ENCODE measurements around the gene CUZD1. TPM values are rescaled to one million over a fixed set of nuclear protein-coding genes. Genes with fewer than 3 reads are reported as not detected.
"Not testable (repeated sequence)": the region's sequence is repeated elsewhere in the genome, so short reads cannot be mapped to it uniquely, and the experiment has no call there.

CUZD1 gene
- total RNA-seq, 2 experiments from 2014 or later, result 2.8 to 3.1 TPM

DNA sequence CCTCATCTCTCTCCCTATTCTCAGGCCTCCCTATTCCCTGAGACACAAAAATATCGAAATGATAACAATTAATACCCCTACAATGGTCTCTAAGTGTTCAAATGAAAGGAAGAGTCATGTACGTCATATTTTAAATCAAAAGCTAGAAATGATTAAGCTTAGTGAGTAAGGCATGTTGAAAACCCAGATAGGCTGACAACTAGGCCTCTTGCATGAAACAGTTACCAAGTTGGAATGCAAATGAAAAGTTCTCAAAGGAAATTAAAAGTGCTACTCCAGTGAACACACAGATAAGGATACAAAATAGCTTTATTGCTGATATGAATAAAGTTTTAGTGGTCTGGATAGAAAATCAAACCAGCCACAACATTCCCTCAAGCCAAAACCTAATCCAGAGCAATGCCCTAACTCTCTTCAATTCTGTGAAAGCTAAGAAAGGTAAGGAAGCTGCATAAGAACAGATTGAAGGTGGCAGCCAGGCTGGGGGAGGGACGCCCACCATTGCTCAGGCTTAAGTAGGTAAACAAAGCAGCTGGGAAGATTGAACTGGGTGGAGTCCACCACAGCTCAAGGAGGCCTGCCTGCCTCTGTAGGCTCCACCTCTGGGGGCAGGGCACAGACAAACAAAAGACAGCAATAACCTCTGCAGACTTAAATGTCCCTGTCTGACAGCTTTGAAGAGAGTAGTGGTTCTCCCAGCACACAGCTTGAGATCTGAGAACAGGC lies 21.3 kb upstream of the CUZD1 start:
- H3K4me3 Mint-ChIP-seq; ATAC-seq; H3K27me3 Mint-ChIP-seq (ENCODE audit: low read depth); CTCF ChIA-PET; H3K27ac Mint-ChIP-seq; H3K4me1 Mint-ChIP-seq (ENCODE audit: low read depth); DNase-seq; POLR2A ChIA-PET; H3K9me3 Mint-ChIP-seq (ENCODE audit: insufficient read depth): not testable (repeated sequence)
- peaks cover 35% of the 10 kb centered on the region for H3K36me3 Mint-ChIP-seq (ENCODE audit: low read depth)

DNA sequence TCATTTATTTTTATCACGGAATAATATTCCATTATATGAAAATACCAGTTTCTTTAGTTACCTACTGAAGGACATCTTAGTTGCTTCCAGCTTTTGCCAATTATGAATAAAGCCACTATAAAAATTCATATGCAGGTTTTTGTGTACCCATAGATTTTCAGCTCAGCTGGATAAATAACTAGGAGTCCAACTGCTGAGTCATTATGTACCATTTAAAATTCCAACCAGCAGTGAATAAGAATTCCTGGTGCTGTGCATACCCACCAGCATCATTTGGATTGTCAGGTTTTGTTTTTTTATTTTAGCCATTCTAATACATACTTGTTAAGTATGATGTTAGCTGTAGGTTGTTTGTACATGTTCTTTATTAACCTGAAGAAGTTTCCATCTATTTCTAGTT lies 19.2 kb upstream of the CUZD1 start:
- peaks cover 25% of the 10 kb centered on the region for H3K36me3 Mint-ChIP-seq (ENCODE audit: low read depth)
- no peaks in the 10 kb centered on the region for H3K27me3 Mint-ChIP-seq (ENCODE audit: low read depth)
- ChIA-PET POLR2A (interaction anchor here (0.6 kb wide), 1 partner anchor 717 kb away, joined by 3 read pairs; no protein-coding TSS in a partner anchor), CTCF (no interaction called here)
- H3K27ac Mint-ChIP-seq, result no peak overlapping the region
- DNase-seq (no peak), ATAC-seq (no peak)
- no peaks in the 10 kb centered on the region for H3K9me3 Mint-ChIP-seq (ENCODE audit: insufficient read depth)
- peaks cover under 1% of the 10 kb centered on the region for H3K4me1 Mint-ChIP-seq (ENCODE audit: low read depth)
- no peak overlapping the region for H3K4me3 Mint-ChIP-seq

DNA sequence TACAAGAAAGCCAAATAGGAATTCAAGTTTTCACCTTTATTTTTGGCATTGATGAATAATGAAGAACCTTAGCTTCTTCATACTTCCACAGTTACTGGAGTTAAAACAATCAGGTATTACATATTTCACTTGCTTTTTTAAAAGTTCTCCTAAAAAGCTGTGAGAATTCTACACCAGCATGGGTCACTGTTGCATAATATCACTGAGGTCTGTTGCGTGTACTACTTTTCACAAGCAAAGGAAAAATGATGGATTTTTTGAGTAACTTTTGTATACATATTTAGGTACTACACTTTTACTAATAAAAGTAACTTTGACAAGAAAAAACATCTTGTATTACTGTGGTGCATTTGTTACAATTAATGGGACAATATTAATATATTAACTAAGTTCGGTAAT lies 18.5 kb upstream of the CUZD1 start:
- no peak for ATAC-seq
- no peak overlapping the region for H3K27ac Mint-ChIP-seq
- CTCF ChIA-PET, result no interaction called here
- H3K9me3 Mint-ChIP-seq (ENCODE audit: insufficient read depth), result no peaks in the 10 kb centered on the region
- no peaks in the 10 kb centered on the region for H3K27me3 Mint-ChIP-seq (ENCODE audit: low read depth)
- no peak overlapping the region for H3K4me3 Mint-ChIP-seq
- POLR2A ChIA-PET, result interaction anchor here (0.6 kb wide), 1 partner anchor 53 kb away, joined by 3 read pairs; no protein-coding TSS in a partner anchor
- peaks cover 21% of the 10 kb centered on the region for H3K36me3 Mint-ChIP-seq (ENCODE audit: low read depth)
- DNase-seq, result no peak
- H3K4me1 Mint-ChIP-seq (ENCODE audit: low read depth), result no peaks in the 10 kb centered on the region

GRCh38 chr10:122863216-122864193 lies 17.8 kb upstream of the CUZD1 start:
- ATAC-seq (no peak), DNase-seq (no peak)
- Mint-ChIP-seq H3K27ac (no peak overlapping the region), H3K36me3 (ENCODE audit: low read depth) (peaks cover 24% of the 10 kb centered on the region), H3K9me3 (ENCODE audit: insufficient read depth) (no peaks in the 10 kb centered on the region), H3K4me1 (ENCODE audit: low read depth) (no peaks in the 10 kb centered on the region), H3K4me3 (no peak overlapping the region), H3K27me3 (ENCODE audit: low read depth) (no peaks in the 10 kb centered on the region)
- CTCF ChIA-PET, result no interaction called here
- POLR2A ChIA-PET, result interaction anchor here (0.6 kb wide), 1 partner anchor 54 kb away, joined by 3 read pairs; no protein-coding TSS in a partner anchor

- DNase-seq, result no peak
- POLR2A ChIA-PET, result no interaction called here
- CTCF ChIA-PET, result no interaction called here
- Mint-ChIP-seq H3K9me3 (ENCODE audit: insufficient read depth) (no peaks in the 10 kb centered on the region), H3K36me3 (ENCODE audit: low read depth) (peaks cover 15% of the 10 kb centered on the region), H3K4me3 (no peak overlapping the region), H3K27me3 (ENCODE audit: low read depth) (no peaks in the 10 kb centered on the region), H3K4me1 (ENCODE audit: low read depth) (no peaks in the 10 kb centered on the region), H3K27ac (no peak overlapping the region)
- no peak for ATAC-seq
Observed at GRCh38 chr10:122861711-122862161, 16.1 kb upstream of the CUZD1 start.

DNA sequence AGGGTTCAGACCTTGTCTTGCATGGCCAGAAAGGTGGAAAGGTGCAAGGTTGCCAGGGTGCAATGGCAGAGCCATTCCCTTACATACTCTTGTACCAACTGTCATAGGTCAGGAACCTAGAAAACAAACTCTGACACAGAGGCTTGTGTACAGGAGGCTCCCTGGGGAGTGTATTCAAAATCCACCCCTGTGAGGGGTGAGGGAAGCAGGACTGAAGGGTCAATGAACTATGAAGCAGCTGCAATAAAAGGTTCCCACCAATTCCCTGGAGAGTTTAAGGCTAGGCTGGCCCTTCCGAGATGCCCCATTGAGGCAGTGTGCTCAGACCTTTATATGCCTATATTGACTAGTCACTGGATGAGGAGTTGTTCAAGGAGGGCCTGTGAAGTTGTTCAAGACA lies 13.9 kb upstream of the CUZD1 start:
- H3K4me1 Mint-ChIP-seq (ENCODE audit: low read depth), result peaks cover 4% of the 10 kb centered on the region
- no peaks in the 10 kb centered on the region for H3K27me3 Mint-ChIP-seq (ENCODE audit: low read depth)
- ATAC-seq (no peak), DNase-seq (no peak)
- H3K4me3 Mint-ChIP-seq, result no peak overlapping the region
- POLR2A ChIA-PET, result no interaction called here
- no peak overlapping the region for H3K27ac Mint-ChIP-seq
- H3K36me3 Mint-ChIP-seq (ENCODE audit: low read depth), result peaks cover 23% of the 10 kb centered on the region
- CTCF ChIA-PET, result no interaction called here
- no peaks in the 10 kb centered on the region for H3K9me3 Mint-ChIP-seq (ENCODE audit: insufficient read depth)

- H3K9me3 Mint-ChIP-seq (ENCODE audit: insufficient read depth); POLR2A ChIA-PET; ATAC-seq; H3K4me3 Mint-ChIP-seq; CTCF ChIA-PET; H3K27ac Mint-ChIP-seq; H3K27me3 Mint-ChIP-seq (ENCODE audit: low read depth); DNase-seq: not testable (repeated sequence)
- Mint-ChIP-seq H3K4me1 (ENCODE audit: low read depth) (peaks cover 18% of the 10 kb centered on the region), H3K36me3 (ENCODE audit: low read depth) (peaks cover 33% of the 10 kb centered on the region)
Observed at GRCh38 chr10:122858042-122858441, 12.4 kb upstream of the CUZD1 start.

DNA sequence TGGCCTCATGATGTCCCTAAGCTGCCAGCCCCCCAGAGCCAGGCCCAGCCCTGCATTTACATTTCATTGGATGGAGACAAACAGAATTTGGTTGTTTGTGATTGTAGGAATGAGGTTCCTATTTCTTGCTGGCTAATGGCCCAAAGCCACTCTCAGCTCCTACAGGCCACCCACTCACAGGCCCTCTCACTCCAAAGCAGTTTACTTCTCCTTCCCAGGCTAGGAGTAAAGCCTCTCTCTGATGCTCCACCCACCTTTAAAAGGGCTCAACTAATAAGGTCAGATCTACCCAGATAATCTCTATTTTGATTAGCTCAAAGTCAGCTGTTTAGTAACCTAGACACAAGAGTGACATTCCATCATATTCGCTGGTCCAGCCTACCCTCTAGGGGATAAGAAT lies 11.2 kb upstream of the CUZD1 start:
- Mint-ChIP-seq H3K4me1 (ENCODE audit: low read depth) (peaks cover 20% of the 10 kb centered on the region), H3K27me3 (ENCODE audit: low read depth) (no peaks in the 10 kb centered on the region), H3K36me3 (ENCODE audit: low read depth) (peaks cover 40% of the 10 kb centered on the region), H3K27ac (no peak overlapping the region), H3K4me3 (no peak overlapping the region), H3K9me3 (ENCODE audit: insufficient read depth) (no peaks in the 10 kb centered on the region)
- ATAC-seq (no peak), DNase-seq (no peak)
- ChIA-PET CTCF (no interaction called here), POLR2A (no interaction called here)

DNA sequence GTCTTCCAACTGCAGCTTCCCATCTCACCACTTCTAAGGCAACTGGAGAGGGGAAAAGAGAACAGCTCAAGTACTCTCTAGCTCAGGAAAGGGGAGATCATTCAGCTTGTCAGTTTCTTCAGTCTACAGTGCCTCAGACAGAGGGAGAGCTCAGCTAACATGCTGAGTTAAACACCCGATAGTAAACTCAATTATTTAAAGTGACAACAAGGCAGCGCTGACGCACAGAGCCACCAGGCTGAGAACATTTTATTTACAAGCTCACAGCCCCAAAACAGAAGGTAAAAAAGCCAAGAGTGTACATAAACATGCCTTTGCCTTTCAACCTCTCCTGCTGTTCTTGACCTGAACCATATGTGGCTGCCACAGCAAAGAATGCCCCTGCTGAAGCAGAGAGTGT lies 10.1 kb upstream of the CUZD1 start:
- no peaks in the 10 kb centered on the region for H3K27me3 Mint-ChIP-seq (ENCODE audit: low read depth)
- ATAC-seq (no peak), DNase-seq (no peak)
- H3K27ac Mint-ChIP-seq, result no peak overlapping the region
- H3K4me3 Mint-ChIP-seq, result no peak overlapping the region
- ChIA-PET POLR2A (no interaction called here), CTCF (no interaction called here)
- H3K36me3 Mint-ChIP-seq (ENCODE audit: low read depth), result peaks cover 45% of the 10 kb centered on the region
- H3K4me1 Mint-ChIP-seq (ENCODE audit: low read depth), result peaks cover 20% of the 10 kb centered on the region
- no peaks in the 10 kb centered on the region for H3K9me3 Mint-ChIP-seq (ENCODE audit: insufficient read depth)

GRCh38 chr10:122854648-122855047 lies 9.0 kb upstream of the CUZD1 start:
- H3K36me3 Mint-ChIP-seq (ENCODE audit: low read depth), result peaks cover 48% of the 10 kb centered on the region

DNA sequence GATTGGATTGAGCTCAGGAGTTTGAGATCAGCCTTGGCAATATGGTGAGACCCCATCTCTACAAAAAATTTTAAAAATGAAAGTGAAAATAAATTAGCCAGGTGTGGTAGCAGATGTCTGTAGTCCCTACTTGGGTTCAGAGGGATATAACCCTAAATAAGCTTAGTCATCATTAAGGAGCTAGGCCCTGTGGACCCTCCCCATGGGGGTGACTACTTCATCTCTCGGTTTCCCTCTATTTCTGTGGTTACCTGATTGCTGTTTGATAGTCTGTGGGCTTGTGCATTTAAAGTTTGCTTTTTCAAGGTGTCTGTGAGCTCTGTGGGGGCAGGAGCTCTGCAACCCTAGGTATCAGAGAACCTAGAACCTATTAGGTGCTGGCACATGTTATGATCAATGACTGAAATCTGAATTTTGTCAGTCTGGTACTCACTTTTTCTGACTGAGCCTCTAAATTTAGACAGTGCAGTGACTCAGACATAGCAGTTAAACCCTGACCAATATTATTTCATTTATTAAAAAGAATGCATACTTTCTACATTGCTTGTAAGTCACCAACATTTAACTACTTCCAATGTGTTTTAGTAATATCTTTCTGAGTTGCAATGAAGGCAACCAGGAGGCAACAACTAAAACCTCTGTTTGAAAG lies 8.1 kb upstream of the CUZD1 start:
- Mint-ChIP-seq H3K36me3 (ENCODE audit: low read depth) (peaks cover 47% of the 10 kb centered on the region), H3K27ac (peak overlapping the region; percentile 40), H3K4me3 (no peak overlapping the region), H3K9me3 (ENCODE audit: insufficient read depth) (no peaks in the 10 kb centered on the region), H3K27me3 (ENCODE audit: low read depth) (no peaks in the 10 kb centered on the region), H3K4me1 (ENCODE audit: low read depth) (peaks cover 20% of the 10 kb centered on the region)
- ATAC-seq (no peak), DNase-seq (no peak)
- POLR2A ChIA-PET, result no interaction called here
- CTCF ChIA-PET, result no interaction called here

More at GRCh38 chr10:122854648-122855047, 9.0 kb upstream of the CUZD1 start:
- Mint-ChIP-seq H3K4me3 (no peak overlapping the region), H3K9me3 (ENCODE audit: insufficient read depth) (no peaks in the 10 kb centered on the region), H3K27me3 (ENCODE audit: low read depth) (no peaks in the 10 kb centered on the region), H3K4me1 (ENCODE audit: low read depth) (peaks cover 20% of the 10 kb centered on the region), H3K27ac (peak overlapping the region; percentile 49)
- CTCF ChIA-PET, result no interaction called here
- POLR2A ChIA-PET, result no interaction called here
- ATAC-seq (no peak), DNase-seq (no peak)

- Mint-ChIP-seq H3K36me3 (ENCODE audit: low read depth) (peaks cover 46% of the 10 kb centered on the region), H3K27ac (no peak overlapping the region), H3K4me3 (no peak overlapping the region), H3K9me3 (ENCODE audit: insufficient read depth) (no peaks in the 10 kb centered on the region), H3K4me1 (ENCODE audit: low read depth) (peaks cover 25% of the 10 kb centered on the region), H3K27me3 (ENCODE audit: low read depth) (no peaks in the 10 kb centered on the region)
- no peak for DNase-seq
- POLR2A ChIA-PET, result no interaction called here
- CTCF ChIA-PET, result no interaction called here
- ATAC-seq, result no peak
Observed at GRCh38 chr10:122852261-122852660, 6.6 kb upstream of the CUZD1 start.

Data from activated CD8-positive, alpha-beta T cell treated with anti-CD3 and anti-CD28 coated beads, Interleukin-2, amount 10 ng/mL, durations not matched to agents 7 days and 5 days (primary cell).